ENCODE data around the gene B9D1.
"Not testable (repeated sequence)": the region's sequence is repeated elsewhere in the genome, so short reads cannot be mapped to it uniquely, and the experiment has no call there.

B9D1 gene

DNA sequence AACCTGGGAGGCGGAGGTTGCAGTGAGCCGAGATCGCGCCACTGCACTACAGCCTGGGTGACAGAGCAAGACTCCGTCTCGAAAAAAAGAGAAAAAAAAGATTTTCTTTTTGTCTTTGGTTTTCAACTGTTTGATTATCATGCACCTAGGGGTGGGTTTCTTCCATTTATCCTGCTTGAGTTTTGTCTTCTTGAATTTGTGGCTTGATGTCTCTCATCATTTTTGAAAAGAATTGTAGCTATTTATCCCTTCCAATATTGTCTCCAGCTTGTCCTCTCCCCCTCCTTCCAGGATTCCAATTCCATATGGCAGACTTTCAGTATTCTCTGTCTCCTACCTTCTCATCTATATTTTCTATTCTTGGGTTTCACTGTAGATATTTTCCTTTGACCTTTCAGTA, 7.8 kb downstream of the B9D1 start:
- H2AFZ ChIP-seq (ENCODE audit: low read length) = no peak overlapping the region
- H3K9me3 ChIP-seq (replicated peaks; ENCODE audit: insufficient read depth, low read length) = no peaks in the 10 kb centered on the region

DNA sequence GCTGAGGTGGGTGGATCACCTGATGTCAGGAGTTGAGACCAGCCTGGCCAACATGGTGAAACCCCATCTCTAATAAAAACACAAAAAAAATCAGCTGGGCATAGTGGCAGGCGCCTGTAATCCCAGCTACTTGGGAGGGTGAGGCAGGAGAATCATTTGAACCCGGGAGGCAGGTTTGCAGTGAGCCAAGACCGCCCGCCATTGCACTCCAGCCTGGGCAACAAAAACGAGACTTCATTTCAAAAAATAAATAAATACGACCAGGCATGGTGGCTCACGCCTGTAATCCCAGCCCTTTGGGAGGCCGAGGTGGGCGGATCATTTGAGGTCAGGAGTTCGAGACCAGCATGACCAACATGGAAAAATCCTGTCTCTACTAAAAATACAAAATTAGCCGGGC, 9.1 kb downstream of the B9D1 start:
- not testable (repeated sequence) for H3K4me2 ChIP-seq (ENCODE audit: low read depth, low read length); H4K20me1 ChIP-seq (ENCODE audit: insufficient read depth, low read length); H3K9me2 ChIP-seq (replicated peaks; ENCODE audit: insufficient read depth, low read length); H3K27me3 ChIP-seq (replicated peaks; ENCODE audit: insufficient read depth, low read length); H3K36me3 ChIP-seq (replicated peaks; ENCODE audit: insufficient read depth, low read length); H3K27ac ChIP-seq (ENCODE audit: low read length); H3K4me1 ChIP-seq (ENCODE audit: low read length); H2AFZ ChIP-seq (ENCODE audit: low read length); H3F3A ChIP-seq (ENCODE audit: insufficient read depth, low read length); H3K9me3 ChIP-seq (replicated peaks; ENCODE audit: insufficient read depth, low read length); H3K9ac ChIP-seq (ENCODE audit: low read length); H3K4me3 ChIP-seq (ENCODE audit: low read length); H3K79me2 ChIP-seq (ENCODE audit: low read length); DNase-seq

More for the DNA sequence above, 7.8 kb downstream of the B9D1 start:
- H3K4me2 ChIP-seq (ENCODE audit: low read depth, low read length) = no peak overlapping the region
- no peak overlapping the region for H3K9ac ChIP-seq (ENCODE audit: low read length)
- H3K27me3 ChIP-seq (replicated peaks; ENCODE audit: insufficient read depth, low read length) = no peaks in the 10 kb centered on the region
- no peaks in the 10 kb centered on the region for H3K79me2 ChIP-seq (ENCODE audit: low read length)
- H3F3A ChIP-seq (ENCODE audit: insufficient read depth, low read length) = no peaks in the 10 kb centered on the region
- H3K36me3 ChIP-seq (replicated peaks; ENCODE audit: insufficient read depth, low read length) = no peaks in the 10 kb centered on the region
- H3K4me1 ChIP-seq (ENCODE audit: low read length) = no peaks in the 10 kb centered on the region
- H3K4me3 ChIP-seq (ENCODE audit: low read length) = no peak overlapping the region
- no peak overlapping the region for H3K27ac ChIP-seq (ENCODE audit: low read length)
- TF ChIP-seq EZH2phosphoT487 (IDR thresholded peaks at IDR 0.05; ENCODE audit: low read length) (no peak), EZH2 (optimal IDR thresholded peaks at IDR 0.05; ENCODE audit: low read depth, low read length) (no peak)
- TF ChIP-seq, protein P1, sequence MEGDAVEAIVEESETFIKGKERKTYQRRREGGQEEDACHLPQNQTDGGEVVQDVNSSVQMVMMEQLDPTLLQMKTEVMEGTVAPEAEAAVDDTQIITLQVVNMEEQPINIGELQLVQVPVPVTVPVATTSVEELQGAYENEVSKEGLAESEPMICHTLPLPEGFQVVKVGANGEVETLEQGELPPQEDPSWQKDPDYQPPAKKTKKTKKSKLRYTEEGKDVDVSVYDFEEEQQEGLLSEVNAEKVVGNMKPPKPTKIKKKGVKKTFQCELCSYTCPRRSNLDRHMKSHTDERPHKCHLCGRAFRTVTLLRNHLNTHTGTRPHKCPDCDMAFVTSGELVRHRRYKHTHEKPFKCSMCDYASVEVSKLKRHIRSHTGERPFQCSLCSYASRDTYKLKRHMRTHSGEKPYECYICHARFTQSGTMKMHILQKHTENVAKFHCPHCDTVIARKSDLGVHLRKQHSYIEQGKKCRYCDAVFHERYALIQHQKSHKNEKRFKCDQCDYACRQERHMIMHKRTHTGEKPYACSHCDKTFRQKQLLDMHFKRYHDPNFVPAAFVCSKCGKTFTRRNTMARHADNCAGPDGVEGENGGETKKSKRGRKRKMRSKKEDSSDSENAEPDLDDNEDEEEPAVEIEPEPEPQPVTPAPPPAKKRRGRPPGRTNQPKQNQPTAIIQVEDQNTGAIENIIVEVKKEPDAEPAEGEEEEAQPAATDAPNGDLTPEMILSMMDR (IDR thresholded peaks at IDR 0.05; ENCODE audit: low read length) = no peak
- H4K20me1 ChIP-seq (ENCODE audit: insufficient read depth, low read length) = no peaks in the 10 kb centered on the region
- no peaks in the 10 kb centered on the region for H3K9me2 ChIP-seq (replicated peaks; ENCODE audit: insufficient read depth, low read length)
- DNase-seq = no peak

DNA sequence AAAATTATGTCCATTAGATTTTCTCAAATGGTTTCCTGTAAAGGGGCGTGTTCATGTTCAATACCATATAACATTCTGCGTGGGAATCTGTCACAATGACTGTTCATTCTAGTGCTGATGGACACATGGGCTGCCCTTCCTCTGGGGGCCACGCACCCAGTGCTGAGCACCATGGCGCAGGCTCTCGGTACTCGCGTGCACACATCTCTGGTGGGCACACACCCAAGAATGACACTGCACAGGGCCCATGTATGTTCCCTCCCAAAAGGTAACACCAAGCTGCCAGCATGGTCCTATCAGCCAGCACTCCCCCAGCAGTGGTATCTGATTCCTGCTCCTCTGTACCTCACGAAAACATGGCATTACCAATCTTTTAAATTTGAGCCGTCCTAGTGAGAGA, 13.7 kb downstream of the B9D1 start:
- Histone ChIP-seq H3F3A (ENCODE audit: insufficient read depth, low read length) (no peaks in the 10 kb centered on the region), H3K9me3 (replicated peaks; ENCODE audit: insufficient read depth, low read length) (no peaks in the 10 kb centered on the region), H3K36me3 (replicated peaks; ENCODE audit: insufficient read depth, low read length) (no peaks in the 10 kb centered on the region), H4K20me1 (ENCODE audit: insufficient read depth, low read length) (no peaks in the 10 kb centered on the region), H3K9me2 (replicated peaks; ENCODE audit: insufficient read depth, low read length) (no peaks in the 10 kb centered on the region), H3K79me2 (ENCODE audit: low read length) (no peaks in the 10 kb centered on the region), H3K27me3 (replicated peaks; ENCODE audit: insufficient read depth, low read length) (no peaks in the 10 kb centered on the region), H3K27ac (ENCODE audit: low read length) (no peak overlapping the region), H3K9ac (ENCODE audit: low read length) (no peak overlapping the region), H2AFZ (ENCODE audit: low read length) (no peak overlapping the region), H3K4me3 (ENCODE audit: low read length) (no peak overlapping the region), H3K4me2 (ENCODE audit: low read depth, low read length) (no peak overlapping the region), H3K4me1 (ENCODE audit: low read length) (no peaks in the 10 kb centered on the region)
- no peak for DNase-seq
- TF ChIP-seq EZH2phosphoT487 (IDR thresholded peaks at IDR 0.05; ENCODE audit: low read length) (no peak), EZH2 (optimal IDR thresholded peaks at IDR 0.05; ENCODE audit: low read depth, low read length) (no peak)
- TF ChIP-seq, protein P1 (IDR thresholded peaks at IDR 0.05; ENCODE audit: low read length) = no peak

GRCh38 chr17:19348081-19348650, 14.4 kb downstream of the B9D1 start:
- no peaks in the 10 kb centered on the region for H3K9me3 ChIP-seq (replicated peaks; ENCODE audit: insufficient read depth, low read length)
- H3K4me3 ChIP-seq (ENCODE audit: low read length) = no peak overlapping the region
- H3K9ac ChIP-seq (ENCODE audit: low read length) = no peak overlapping the region
- DNase-seq = no peak
- H3K4me2 ChIP-seq (ENCODE audit: low read depth, low read length) = no peak overlapping the region
- no peaks in the 10 kb centered on the region for H3K4me1 ChIP-seq (ENCODE audit: low read length)
- no peaks in the 10 kb centered on the region for H3K36me3 ChIP-seq (replicated peaks; ENCODE audit: insufficient read depth, low read length)
- H3K27ac ChIP-seq (ENCODE audit: low read length) = no peak overlapping the region
- H3K79me2 ChIP-seq (ENCODE audit: low read length) = no peaks in the 10 kb centered on the region
- no peak overlapping the region for H2AFZ ChIP-seq (ENCODE audit: low read length)
- no peaks in the 10 kb centered on the region for H3K27me3 ChIP-seq (replicated peaks; ENCODE audit: insufficient read depth, low read length)
- no peaks in the 10 kb centered on the region for H3K9me2 ChIP-seq (replicated peaks; ENCODE audit: insufficient read depth, low read length)
- no peaks in the 10 kb centered on the region for H3F3A ChIP-seq (ENCODE audit: insufficient read depth, low read length)
- TF ChIP-seq EZH2 (optimal IDR thresholded peaks at IDR 0.05; ENCODE audit: low read depth, low read length) = no peak
- TF ChIP-seq, protein P1 (IDR thresholded peaks at IDR 0.05; ENCODE audit: low read length) = no peak
- no peak for TF ChIP-seq EZH2phosphoT487 (IDR thresholded peaks at IDR 0.05; ENCODE audit: low read length)
- H4K20me1 ChIP-seq (ENCODE audit: insufficient read depth, low read length) = no peaks in the 10 kb centered on the region

Data from MM.1S (cell line).